Uterus (tissue), 4 donors: Measurements from ENCODE around the gene CDC42EP1. TPM values are rescaled to one million over a fixed set of nuclear protein-coding genes. Genes with fewer than 3 reads are reported as not detected.

Source experiments
- DNase-seq, 2 donors: peaks; one replicate each; pipeline ENCODE4 v3.0.0-alpha.2; 2019 to 2020
- H3K27ac ChIP-seq, 2 donors: fragments of 200-600 bp; sonication (generic); 1 replicate in 1 of 2; 2 replicates in 1 of 2; pipeline ENCODE4 v1.5.1; 2016 to 2018
- H3K27me3 ChIP-seq, 2 donors: fragments of 200-600 bp; sonication (generic); one replicate each; pipeline ENCODE4 v1.5.1; 2018 to 2019; ENCODE audit warnings: control low read depth in 1 of 2
- H3K36me3 ChIP-seq, 2 donors: fragments of 200-600 bp; sonication (generic); one replicate each; pipeline ENCODE4 v1.5.1; 2019; ENCODE audit warnings: control low read depth in 1 of 2
- H3K4me1 ChIP-seq, 2 donors: fragments of 200-600 bp; sonication (generic); one replicate each; pipeline ENCODE4 v1.5.1; 2018 to 2019; ENCODE audit warnings: control low read depth in 1 of 2
- H3K4me3 ChIP-seq, 2 donors: fragments of 200-600 bp; sonication (generic); 1 replicate in 1 of 2; 2 replicates in 1 of 2; pipeline ENCODE4 v1.5.1; 2018 to 2019; ENCODE audit warnings: mild to moderate bottlenecking in 1 of 2
- H3K9me3 ChIP-seq, 2 donors: fragments of 200-600 bp; sonication (generic); one replicate each; pipeline ENCODE4 v1.5.1; 2019; ENCODE audit warnings: control low read depth in 1 of 2
- CTCF ChIP-seq, 4 experiments: fragments of 200-600 bp in 2 of 4; fragments of 450-650 bp in 2 of 4; sonication (generic) in 2 of 4; IDR thresholded peaks; one replicate each; pipeline ENCODE4 v1.5.1; 2016 to 2019; ENCODE audit warnings: antibody characterized with exemption in 4 of 4, mild to moderate bottlenecking in 2 of 4, moderate library complexity in 1 of 4
- POLR2A ChIP-seq, 2 donors: fragments of 450-650 bp; IDR thresholded peaks; one replicate each; pipeline ENCODE4 v1.6.1; 2016; ENCODE audit warnings: antibody characterized with exemption in 2 of 2, mild to moderate bottlenecking in 1 of 2, moderate library complexity in 1 of 2
- intact Hi-C: fragments of 100-400 bp; cut with DNase I; formaldehyde crosslinking; loops from one replicate; pipeline ENCODE4 v1.15.1; 2023; ENCODE audit warnings: low total_unique reads
- total RNA-seq, 4 donors: library from RNA; depleted of rRNA in 3 of 4; stranded (reverse); fragments of >200 nt in 3 of 4; gene quantifications; one replicate each; pipeline versions ENCODE4 v1.1.0 to v1.2.4, GENCODE V29; 2014 to 2023
- donor health status: DM: yes; HTN: yes; CAD: no.

CDC42EP1 gene
- total RNA-seq, 4 donors from 2014 or later = 10.6 to 101 (median 16.5) TPM

GRCh38 chr22:37571258-37571991 lies 11.1 kb downstream of the CDC42EP1 start:
- no peak for DNase-seq
- peaks cover 5 to 7% of the 10 kb centered on the region in 2 donors for H3K4me1 ChIP-seq
- TF ChIP-seq CTCF (IDR thresholded peaks at IDR 0.05) (no peak), POLR2A (IDR thresholded peaks at IDR 0.05) (no peak)
- no peaks in the 10 kb centered on the region for H3K27me3 ChIP-seq
- no peak overlapping the region for H3K4me3 ChIP-seq
- intact Hi-C loops = no loop called here
- H3K36me3 ChIP-seq = no peaks in the 10 kb centered on the region
- H3K27ac ChIP-seq = no peak overlapping the region
- no peaks in the 10 kb centered on the region for H3K9me3 ChIP-seq

GRCh38 chr22:37571992-37572373 lies 11.7 kb downstream of the CDC42EP1 start:
- H3K4me3 ChIP-seq = no peak overlapping the region
- no peaks in the 10 kb centered on the region for H3K27me3 ChIP-seq
- peaks cover 0 to 2% of the 10 kb centered on the region in 2 donors for H3K4me1 ChIP-seq
- no peaks in the 10 kb centered on the region for H3K9me3 ChIP-seq
- H3K36me3 ChIP-seq = no peaks in the 10 kb centered on the region
- H3K27ac ChIP-seq = no peak overlapping the region
- no peak for DNase-seq
- no peak for TF ChIP-seq CTCF (IDR thresholded peaks at IDR 0.05)
- no peak for TF ChIP-seq POLR2A (IDR thresholded peaks at IDR 0.05)
- intact Hi-C loops = no loop called here

GRCh38 chr22:37575490-37576003 lies 15.3 kb downstream of the CDC42EP1 start:
- DNase-seq = no peak
- intact Hi-C loops = no loop called here
- Histone ChIP-seq H3K36me3 (no peaks in the 10 kb centered on the region), H3K9me3 (no peaks in the 10 kb centered on the region), H3K4me3 (no peak overlapping the region), H3K4me1 (no peaks in the 10 kb centered on the region), H3K27ac (no peak overlapping the region), H3K27me3 (no peaks in the 10 kb centered on the region)
- TF ChIP-seq POLR2A (IDR thresholded peaks at IDR 0.05) = no peak
- TF ChIP-seq CTCF (IDR thresholded peaks at IDR 0.05) = no peak

DNA sequence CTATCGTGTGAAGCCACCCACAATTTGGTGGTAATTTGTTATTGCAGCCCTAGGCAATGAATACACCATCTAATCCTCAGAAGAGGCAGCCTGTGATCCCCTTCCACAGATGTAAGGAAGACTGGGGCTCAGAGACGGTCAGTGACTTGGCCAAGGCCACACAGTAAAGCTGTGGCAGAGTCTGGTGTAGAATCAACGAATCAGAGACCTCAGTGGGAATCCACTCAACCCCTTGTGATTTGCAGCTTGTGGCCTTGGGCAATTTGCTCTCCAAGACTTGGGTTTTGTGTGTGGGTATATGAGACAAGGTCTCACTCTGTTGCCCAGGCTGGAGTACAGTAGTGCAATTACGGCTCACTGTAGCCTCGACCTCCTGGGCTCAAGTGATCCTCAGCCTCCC lies 17.7 kb downstream of the CDC42EP1 start:
- intact Hi-C loops = no loop called here
- Histone ChIP-seq H3K36me3 (no peaks in the 10 kb centered on the region), H3K4me3 (no peak overlapping the region), H3K27me3 (no peaks in the 10 kb centered on the region), H3K9me3 (no peaks in the 10 kb centered on the region), H3K4me1 (no peaks in the 10 kb centered on the region), H3K27ac (no peak overlapping the region)
- no peak for DNase-seq
- TF ChIP-seq POLR2A (IDR thresholded peaks at IDR 0.05) (no peak), CTCF (IDR thresholded peaks at IDR 0.05) (no peak)

- Histone ChIP-seq H3K36me3 (no peaks in the 10 kb centered on the region), H3K4me3 (no peak overlapping the region), H3K27ac (no peak overlapping the region), H3K27me3 (no peaks in the 10 kb centered on the region), H3K9me3 (no peaks in the 10 kb centered on the region), H3K4me1 (no peaks in the 10 kb centered on the region)
- intact Hi-C loops = no loop called here
- TF ChIP-seq CTCF (IDR thresholded peaks at IDR 0.05) = no peak
- no peak for TF ChIP-seq POLR2A (IDR thresholded peaks at IDR 0.05)
- DNase-seq = peak in 1 of 2 donors; percentile 31
Observed at GRCh38 chr22:37581504-37581903, 21.2 kb downstream of the CDC42EP1 start.
